Measurements from ENCODE around the gene HMCN1.
"Not testable (repeated sequence)": the region's sequence is repeated elsewhere in the genome, so short reads cannot be mapped to it uniquely, and the experiment has no call there.

Gene HMCN1

DNA sequence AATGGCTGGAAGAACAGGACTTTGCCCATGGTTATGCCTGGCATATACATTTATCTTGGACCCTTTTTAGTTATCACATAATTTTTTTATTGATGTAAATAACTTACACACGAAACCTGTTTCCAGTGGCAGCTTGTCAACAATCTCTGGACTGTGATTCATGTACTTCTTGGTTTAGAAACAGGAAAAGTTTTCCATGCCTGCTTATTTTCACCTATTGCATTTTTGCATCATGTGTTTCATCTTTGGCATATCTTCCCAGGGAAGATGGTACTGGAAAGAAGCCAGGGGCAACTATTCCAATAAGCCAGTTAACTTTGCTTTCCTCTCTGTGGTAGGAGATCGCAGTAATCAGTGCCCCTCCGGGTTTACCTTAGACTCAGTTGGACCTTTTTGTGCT lies 430.6 kb downstream of the HMCN1 start:
- no peak for DNase-seq

DNA sequence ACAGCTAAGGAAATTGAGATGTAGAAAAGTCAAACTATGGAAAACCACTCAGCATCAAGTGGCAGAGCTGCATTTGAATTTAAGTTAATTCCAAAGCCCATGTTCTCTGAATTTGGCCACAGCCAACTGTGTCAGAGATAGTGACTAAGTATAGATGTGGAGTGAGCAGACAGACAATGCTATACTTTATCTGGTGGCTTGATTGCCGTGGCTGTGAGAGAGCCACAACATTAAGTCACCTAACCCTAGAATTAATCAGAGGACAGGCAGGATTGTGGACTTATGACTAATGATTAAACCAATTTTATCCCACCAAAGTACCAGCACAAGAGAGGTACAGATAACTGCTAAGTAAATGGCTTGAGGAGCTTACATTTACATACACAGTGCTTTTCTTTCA lies 431.1 kb downstream of the HMCN1 start:
- DNase-seq, result no peak

DNA sequence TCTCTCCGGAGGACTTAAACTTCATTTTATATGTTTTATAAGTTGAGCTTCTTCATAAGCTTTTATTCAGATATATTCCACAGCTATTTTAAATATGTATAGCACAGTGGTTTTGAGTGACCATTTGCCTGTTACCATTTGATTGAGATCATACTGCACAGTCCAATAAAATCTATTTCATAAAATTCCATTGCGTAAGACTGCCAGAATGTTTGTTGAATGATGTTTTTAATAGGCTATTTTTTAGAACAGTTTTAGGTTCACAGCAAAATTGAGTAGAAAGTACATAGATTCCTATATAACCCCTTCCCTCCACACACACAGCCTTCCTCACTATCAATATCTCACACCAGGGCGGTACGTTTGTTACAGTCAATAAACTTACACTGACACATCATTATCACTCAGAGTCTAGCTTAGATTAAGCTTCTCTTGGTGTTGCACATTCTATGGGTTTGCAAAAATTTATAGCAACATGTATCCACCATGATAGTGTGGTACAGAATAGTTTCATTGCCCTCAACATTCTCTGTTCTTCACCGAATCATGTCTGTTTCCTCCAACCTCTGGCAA lies 433.0 kb downstream of the HMCN1 start:
- no peak for DNase-seq

GRCh38 chr1:186175588-186175987 lies 441.4 kb downstream of the HMCN1 start:
- DNase-seq, result no peak

- no peak for DNase-seq
Observed at GRCh38 chr1:186178426-186179043, 444.3 kb downstream of the HMCN1 start.

GRCh38 chr1:186179231-186179630 lies 445.0 kb downstream of the HMCN1 start:
- DNase-seq, result no peak

- no peak for DNase-seq
Observed at GRCh38 chr1:186183219-186183618, 449.0 kb downstream of the HMCN1 start.

- no peak for DNase-seq
Observed at GRCh38 chr1:186183970-186184628, 449.9 kb downstream of the HMCN1 start.

DNA sequence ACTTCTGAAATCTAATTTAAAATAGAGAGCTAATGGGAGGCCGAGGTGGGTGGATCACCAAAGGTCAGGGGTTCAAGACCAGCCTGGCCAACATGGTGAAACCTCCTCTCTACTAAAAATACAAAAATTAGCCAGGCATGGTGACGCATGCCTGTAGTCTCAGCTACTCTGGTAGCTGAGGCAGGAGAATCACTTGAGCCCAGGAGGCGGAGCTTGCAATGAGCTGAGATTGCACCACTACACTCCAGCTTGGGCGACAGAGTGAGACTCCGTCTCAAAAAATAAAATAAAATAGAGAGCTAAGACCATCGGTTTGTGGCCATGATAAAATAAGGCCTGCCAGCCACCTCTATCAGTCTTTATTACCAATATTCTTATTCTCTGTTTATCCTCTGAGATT lies 452.1 kb downstream of the HMCN1 start:
- DNase-seq, result not testable (repeated sequence)

DNA sequence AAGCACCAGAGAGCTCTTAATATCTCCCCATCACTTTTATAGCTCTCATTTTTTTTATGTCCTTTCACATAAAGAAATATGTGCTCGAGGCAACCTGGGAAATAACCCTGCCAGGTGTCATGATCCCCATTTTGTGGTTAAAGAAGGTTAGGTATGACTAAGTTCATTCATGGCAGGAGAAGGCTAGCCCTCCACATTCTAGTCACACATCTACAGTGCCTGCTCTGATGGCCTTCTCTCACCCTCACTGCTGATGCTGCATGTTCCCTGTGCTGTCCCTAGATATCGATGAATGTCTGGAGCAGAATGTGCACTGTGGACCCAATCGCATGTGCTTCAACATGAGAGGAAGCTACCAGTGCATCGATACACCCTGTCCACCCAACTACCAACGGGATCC lies 453.4 kb downstream of the HMCN1 start:
- no peak for DNase-seq

GRCh38 chr1:186188004-186188539 lies 453.9 kb downstream of the HMCN1 start:
- no peak for DNase-seq

DNA sequence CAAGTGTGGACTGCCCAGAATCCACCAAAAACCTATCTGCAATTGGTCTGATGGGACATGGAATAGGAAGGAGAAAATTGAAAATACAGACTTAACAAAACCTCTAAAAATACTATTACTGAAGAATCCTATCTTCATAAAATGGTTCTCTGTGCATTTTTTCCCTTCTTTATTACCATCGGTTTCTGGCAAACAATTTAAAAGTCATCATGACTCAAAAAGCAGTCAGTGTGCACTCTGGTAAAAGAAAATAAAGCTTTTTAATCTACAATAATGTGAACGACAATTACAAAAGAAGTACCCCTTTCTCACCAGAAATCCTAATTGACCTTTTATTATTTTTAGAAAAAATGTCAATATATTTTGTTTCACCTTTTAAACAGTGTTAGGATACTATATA lies 454.5 kb downstream of the HMCN1 start:
- no peak for DNase-seq

GRCh38 chr1:186189156-186189555 lies 455.0 kb downstream of the HMCN1 start:
- DNase-seq, result no peak

GRCh38 chr1:186191511-186191910 lies 457.3 kb downstream of the HMCN1 start:
- no peak for DNase-seq

DNA sequence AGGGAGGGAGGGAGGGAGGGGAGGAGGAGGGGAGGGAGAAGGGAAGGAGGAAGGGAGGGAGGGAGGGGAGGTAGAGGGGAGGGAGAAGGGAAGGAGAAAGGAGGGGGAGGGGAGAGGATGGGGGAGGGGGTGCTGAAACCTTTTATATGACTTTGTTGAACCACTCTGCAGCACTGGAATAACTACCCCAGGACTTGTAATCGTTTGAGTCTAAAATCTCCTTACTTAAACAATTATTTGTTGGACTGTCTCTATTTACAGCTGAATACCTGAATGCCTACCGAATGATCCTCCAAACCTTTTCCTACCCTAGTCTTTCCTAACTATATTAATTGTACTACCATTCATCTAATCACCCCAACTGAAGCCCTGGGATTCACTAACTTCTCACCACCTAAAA lies 459.0 kb downstream of the HMCN1 start:
- DNase-seq, result no peak

DNA sequence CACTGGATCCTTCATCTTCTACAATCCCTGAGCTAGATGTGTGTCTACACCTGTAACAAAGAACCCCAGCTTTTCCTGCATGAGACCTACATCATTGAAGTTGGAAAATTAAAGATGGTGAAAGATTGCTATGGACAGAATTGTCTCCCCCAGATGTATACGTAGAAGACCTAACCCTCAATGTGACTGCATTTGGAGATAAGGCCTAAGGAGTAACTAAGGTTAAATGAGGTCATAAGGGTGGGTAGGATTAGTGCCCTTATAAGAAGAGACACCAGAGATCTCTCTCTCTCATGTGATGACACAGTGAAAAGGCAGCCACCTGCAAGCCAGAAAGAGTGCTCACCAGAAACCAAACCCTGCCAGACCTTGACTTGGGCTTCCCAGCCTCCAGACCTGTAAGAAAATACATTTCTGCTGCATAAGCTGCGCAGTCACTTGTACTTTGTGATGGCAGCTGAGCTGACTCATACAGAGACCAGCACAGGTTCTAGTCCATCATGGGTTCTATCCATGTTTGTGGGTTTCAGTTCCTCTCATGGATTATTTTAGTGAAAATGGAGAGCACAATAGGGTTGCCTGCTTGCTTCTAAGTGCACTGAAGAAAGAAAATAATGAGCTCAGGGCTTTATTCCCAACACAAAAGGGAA lies 460.0 kb downstream of the HMCN1 start:
- no peak for DNase-seq

DNA sequence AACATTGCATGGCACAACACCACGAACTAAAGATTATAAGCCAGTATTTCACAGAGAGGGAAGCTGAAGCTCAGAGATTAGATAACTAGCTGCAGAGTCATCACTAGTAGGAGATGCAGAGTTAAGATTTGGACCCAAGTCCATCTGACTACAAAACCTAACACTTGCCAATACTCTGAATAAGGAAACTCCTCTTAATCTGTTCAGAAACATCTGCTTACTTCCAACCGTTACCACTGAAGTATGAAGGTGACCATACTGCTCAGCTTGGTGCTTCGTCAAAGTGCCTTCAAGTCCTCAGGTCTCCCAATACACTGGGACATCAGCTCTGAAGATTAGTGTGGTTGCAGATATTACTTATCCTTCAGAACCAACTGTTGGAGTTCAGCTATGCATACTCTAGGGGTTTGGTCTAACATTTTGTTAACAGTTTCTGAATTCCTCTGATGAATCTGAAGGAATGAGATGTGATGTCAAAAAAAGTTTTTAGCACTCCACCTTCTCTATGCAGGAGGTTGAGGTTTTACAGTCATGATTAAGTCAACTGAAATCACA lies 461.3 kb downstream of the HMCN1 start:
- DNase-seq, result no peak

GRCh38 chr1:186202271-186202764 lies 468.1 kb downstream of the HMCN1 start:
- no peak for DNase-seq

DNA sequence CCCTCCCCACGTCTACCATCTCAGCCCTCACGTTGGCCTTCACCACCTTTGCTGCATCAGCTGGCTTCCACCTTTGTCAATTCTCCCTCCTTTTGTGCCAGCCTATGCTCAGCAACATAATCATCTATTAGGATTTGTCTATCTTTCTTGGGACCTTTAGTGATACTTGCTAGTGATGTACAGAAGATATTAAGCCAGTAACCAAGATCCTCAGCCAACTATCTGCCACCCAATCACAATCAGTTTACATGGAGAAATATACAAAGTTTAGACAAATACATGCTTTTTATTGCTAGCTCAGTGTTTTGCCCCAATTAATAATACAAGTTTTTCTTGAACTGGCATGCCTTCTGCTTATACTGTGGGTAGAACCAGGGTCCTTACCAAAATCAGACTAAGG lies 468.6 kb downstream of the HMCN1 start:
- no peak for DNase-seq

DNA sequence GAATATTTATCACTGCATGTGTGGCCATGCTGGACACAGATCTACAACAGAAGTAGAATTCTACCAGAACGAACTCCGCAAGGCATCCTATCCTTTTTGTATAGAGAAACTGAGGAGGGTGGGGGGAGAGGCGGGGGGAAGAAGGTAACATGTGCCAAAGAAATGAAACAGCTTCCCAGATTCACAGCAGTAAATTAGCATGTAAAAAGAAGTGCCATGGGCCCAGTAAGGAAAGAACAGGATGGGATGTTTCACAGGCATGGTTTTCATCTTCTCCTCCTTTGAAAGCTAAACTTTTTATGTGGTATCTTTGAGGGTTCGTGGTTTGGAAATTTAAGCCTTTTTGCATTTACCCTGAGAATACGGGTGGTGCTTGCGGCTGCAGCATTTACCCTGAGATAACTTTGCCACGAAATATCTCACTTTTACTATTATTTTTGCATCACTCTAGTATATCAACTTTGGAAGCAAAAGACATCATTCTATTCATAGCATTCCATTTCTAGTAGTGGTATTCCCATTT lies 471.9 kb downstream of the HMCN1 start:
- DNase-seq, result no peak

DNA sequence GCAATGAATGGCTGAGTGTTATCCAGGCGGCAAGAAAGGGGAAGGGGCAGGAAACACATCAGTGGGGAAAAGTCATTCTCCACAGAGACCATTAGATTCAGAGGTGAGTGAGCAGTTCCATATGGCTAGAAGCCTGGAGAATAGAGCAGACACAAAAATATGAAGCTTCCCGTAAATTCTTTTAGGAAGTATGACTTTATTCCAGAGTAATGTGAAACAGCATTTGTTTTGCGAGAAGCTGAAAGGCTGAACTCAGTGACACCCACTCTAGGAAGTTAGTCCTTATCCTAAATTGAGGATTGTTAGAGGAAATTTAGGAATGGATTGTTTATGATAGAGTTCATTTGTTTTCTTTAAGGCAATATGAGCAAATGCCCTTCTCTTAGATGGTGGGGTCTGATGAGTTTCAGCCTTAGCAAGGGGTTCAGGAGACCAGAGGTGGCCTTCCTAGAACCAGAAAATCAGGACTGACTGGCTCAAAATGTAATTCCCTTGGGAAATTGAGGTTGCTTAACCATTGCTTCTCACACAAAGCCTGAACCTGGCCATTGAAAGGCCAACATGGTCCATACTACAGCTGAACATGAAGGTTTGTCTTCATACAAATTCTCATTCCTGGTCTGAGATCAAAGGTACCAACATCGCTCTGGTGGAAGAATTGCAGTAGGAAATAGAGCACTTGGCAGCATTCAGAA lies 473.3 kb downstream of the HMCN1 start:
- DNase-seq, result no peak

GRCh38 chr1:186208405-186209129 lies 474.4 kb downstream of the HMCN1 start:
- DNase-seq, result no peak
